22Rv1 (cell line): ENCODE results near the gene HERC3.

ENCODE experiments used
- CTCF ChIP-seq: fragments of 450-650 bp; IDR thresholded peaks from 2 replicates; pipeline ENCODE4 v1.5.1; 2017; ENCODE audit warnings: mild to moderate bottlenecking
- ZFX ChIP-seq: fragments of 450-650 bp; IDR thresholded peaks from 2 replicates; pipeline ENCODE4 v1.6.1; 2017; ENCODE audit warnings: antibody characterized with exemption, borderline replicate concordance

- TF ChIP-seq CTCF = no peak
- TF ChIP-seq ZFX = no peak
Measured at GRCh38 chr4:88693792-88694191, 101.5 kb downstream of the HERC3 start.
